Large intestine (tissue), 3 donors: ENCODE results near the gene UBXN1. TPM values are rescaled to one million over a fixed set of nuclear protein-coding genes. Genes with fewer than 3 reads are reported as not detected.
A peak's percentile ranks its signal among the peaks of the same experiment; 100 is the strongest.

Experiments
- DNase-seq, 2 donors: peaks; one replicate each; pipeline versions ENCODE4 v3.0.0 to v3.0.0-alpha.2; 2013
- H3K27ac ChIP-seq: one replicate; pipeline ENCODE4 v1.5.1; 2013; ENCODE audit warnings: low read length
- H3K27me3 ChIP-seq: 2 replicates; pipeline ENCODE4 v1.6.1; 2013; ENCODE audit warnings: low read length; ENCODE audit not compliant: control insufficient read depth, insufficient read depth
- H3K36me3 ChIP-seq: 2 replicates; pipeline ENCODE4 v1.6.1; 2013; ENCODE audit warnings: low read length; ENCODE audit not compliant: control insufficient read depth, insufficient read depth
- H3K4me1 ChIP-seq: one replicate; pipeline ENCODE4 v1.6.1; 2013; ENCODE audit warnings: low read length; ENCODE audit not compliant: control insufficient read depth, insufficient read depth
- H3K4me3 ChIP-seq: one replicate; pipeline ENCODE4 v1.5.1; 2013; ENCODE audit warnings: low read length
- H3K9me3 ChIP-seq: one replicate; pipeline ENCODE4 v1.6.1; 2013; ENCODE audit warnings: mild to moderate bottlenecking, low read depth, low read length, moderate library complexity; ENCODE audit not compliant: control insufficient read depth
- WGBS: methylation state at CpG from one replicate; pipeline ENCODE4 v1.1.5; 2013; ENCODE audit warnings: low lambda C conversion rate; ENCODE audit not compliant: insufficient coverage; 5-methylcytosine and 5-hydroxymethylcytosine counted together
- polyA plus RNA-seq: library from polyadenylated mRNA; unstranded; fragments of 120-200 nt; gene quantifications from one replicate; pipeline ENCODE4 v1.2.1, GENCODE V29; 2013

Gene UBXN1
- polyA plus RNA-seq, 1 donor: 146 TPM

GRCh38 chr11:62724171-62724570 is 45.3 kb upstream of the UBXN1 start:
- H3K4me1 ChIP-seq: no peaks in the 10 kb centered on the region
- WGBS: no CpG with 5 or more reads among the region's 8 CpGs
- no peak for DNase-seq
- no peak overlapping the region for H3K27ac ChIP-seq
- no peaks in the 10 kb centered on the region for H3K9me3 ChIP-seq
- H3K4me3 ChIP-seq: peak overlapping the region; percentile 66
- no peaks in the 10 kb centered on the region for H3K27me3 ChIP-seq
- H3K36me3 ChIP-seq: peaks cover 49% of the 10 kb centered on the region

GRCh38 chr11:62721994-62722393 is 43.1 kb upstream of the UBXN1 start:
- Histone ChIP-seq H3K4me1 (peaks cover under 1% of the 10 kb centered on the region), H3K27ac (no peak overlapping the region), H3K27me3 (no peaks in the 10 kb centered on the region), H3K9me3 (no peaks in the 10 kb centered on the region), H3K4me3 (no peak overlapping the region), H3K36me3 (peaks cover 70% of the 10 kb centered on the region)
- no peak for DNase-seq
- 80% methylated on average over 1 of the region's 7 CpGs for WGBS

GRCh38 chr11:62719302-62719978 is 40.6 kb upstream of the UBXN1 start:
- Histone ChIP-seq H3K4me1 (peaks cover 21% of the 10 kb centered on the region), H3K4me3 (no peak overlapping the region), H3K27me3 (no peaks in the 10 kb centered on the region), H3K27ac (no peak overlapping the region), H3K9me3 (no peaks in the 10 kb centered on the region), H3K36me3 (peaks cover 93% of the 10 kb centered on the region)
- WGBS: no CpG with 5 or more reads among the region's 2 CpGs
- DNase-seq: no peak

- Histone ChIP-seq H3K4me3 (no peak overlapping the region), H3K9me3 (no peaks in the 10 kb centered on the region), H3K27ac (no peak overlapping the region), H3K36me3 (peaks cover 82% of the 10 kb centered on the region), H3K27me3 (no peaks in the 10 kb centered on the region), H3K4me1 (peaks cover 44% of the 10 kb centered on the region)
- no peak for DNase-seq
- 100% methylated on average over 9 of the region's 11 CpGs for WGBS
Observed at GRCh38 chr11:62716816-62717215, 37.9 kb upstream of the UBXN1 start.

GRCh38 chr11:62716206-62716605 is 37.3 kb upstream of the UBXN1 start:
- H3K4me1 ChIP-seq: peaks cover 50% of the 10 kb centered on the region
- DNase-seq: peak in 1 of 2 donors; percentile 49
- WGBS: 100% methylated on average over 2 of the region's 5 CpGs
- no peak overlapping the region for H3K27ac ChIP-seq
- peaks cover 81% of the 10 kb centered on the region for H3K36me3 ChIP-seq
- no peaks in the 10 kb centered on the region for H3K27me3 ChIP-seq
- H3K9me3 ChIP-seq: no peaks in the 10 kb centered on the region
- no peak overlapping the region for H3K4me3 ChIP-seq

- Histone ChIP-seq H3K4me1 (peaks cover 51% of the 10 kb centered on the region), H3K9me3 (no peaks in the 10 kb centered on the region), H3K4me3 (no peak overlapping the region), H3K27me3 (no peaks in the 10 kb centered on the region), H3K27ac (no peak overlapping the region), H3K36me3 (peaks cover 79% of the 10 kb centered on the region)
- no peak for DNase-seq
- WGBS: 96% methylated on average over 5 of the region's 24 CpGs
Observed at GRCh38 chr11:62715150-62716130, 36.6 kb upstream of the UBXN1 start.

GRCh38 chr11:62713343-62713742 is 34.5 kb upstream of the UBXN1 start:
- no CpG with 5 or more reads among the region's 2 CpGs for WGBS
- peaks cover 62% of the 10 kb centered on the region for H3K36me3 ChIP-seq
- peak overlapping the region; percentile 72 for H3K27ac ChIP-seq
- H3K27me3 ChIP-seq: no peaks in the 10 kb centered on the region
- peak; percentile 90 to 94 for DNase-seq
- H3K4me1 ChIP-seq: peaks cover 64% of the 10 kb centered on the region
- no peak overlapping the region for H3K4me3 ChIP-seq
- H3K9me3 ChIP-seq: no peaks in the 10 kb centered on the region

- WGBS: 33% methylated on average over 2 of the region's 3 CpGs
- H3K27ac ChIP-seq: peak overlapping the region; percentile 72
- peaks cover 68% of the 10 kb centered on the region for H3K4me1 ChIP-seq
Observed at GRCh38 chr11:62712861-62713260, 34.0 kb upstream of the UBXN1 start.

GRCh38 chr11:62712276-62712812 is 33.5 kb upstream of the UBXN1 start:
- Histone ChIP-seq H3K36me3 (peaks cover 55% of the 10 kb centered on the region), H3K4me1 (peaks cover 73% of the 10 kb centered on the region), H3K27ac (peak overlapping the region; percentile 72), H3K27me3 (no peaks in the 10 kb centered on the region), H3K4me3 (no peak overlapping the region), H3K9me3 (no peaks in the 10 kb centered on the region)
- DNase-seq: no peak
- WGBS: 80% methylated on average over 1 of the region's 6 CpGs

More at GRCh38 chr11:62712861-62713260, 34.0 kb upstream of the UBXN1 start:
- Histone ChIP-seq H3K36me3 (peaks cover 58% of the 10 kb centered on the region), H3K4me3 (no peak overlapping the region), H3K27me3 (no peaks in the 10 kb centered on the region), H3K9me3 (no peaks in the 10 kb centered on the region)
- DNase-seq: peak in 1 of 2 donors; percentile 42

- no peak for DNase-seq
- H3K4me1 ChIP-seq: peaks cover 72% of the 10 kb centered on the region
- H3K9me3 ChIP-seq: no peaks in the 10 kb centered on the region
- no CpG with 5 or more reads among the region's 7 CpGs for WGBS
- peak overlapping the region; percentile 69 for H3K4me3 ChIP-seq
- peaks cover 33% of the 10 kb centered on the region for H3K36me3 ChIP-seq
- peak overlapping the region; percentile 85 for H3K27ac ChIP-seq
- no peaks in the 10 kb centered on the region for H3K27me3 ChIP-seq
Observed at GRCh38 chr11:62710001-62710345, 31.1 kb upstream of the UBXN1 start.
